Skin epidermis (tissue), 12 donors: ENCODE results near the gene TCAF1.
"Not testable (repeated sequence)": the region's sequence is repeated elsewhere in the genome, so short reads cannot be mapped to it uniquely, and the experiment has no call there.

Source experiments
- H3K27ac ChIP-seq, 21 experiments: fragments of 200-600 bp; sonication (generic) in 11 of 21; one replicate each; pipeline ENCODE4 v1.5.0; 2020; ENCODE audit warnings: mild to moderate bottlenecking in 3 of 21, inconsistent platforms in 2 of 21, moderate library complexity in 2 of 21
- H3K4me3 ChIP-seq, 7 experiments: fragments of 200-600 bp; sonication (generic) in 2 of 7; one replicate each; pipeline ENCODE4 v1.5.0; 2020; ENCODE audit warnings: inconsistent platforms in 2 of 7, mild to moderate bottlenecking in 2 of 7, moderate library complexity in 1 of 7

The TCAF1 gene

GRCh38 chr7:143877098-143877497, 24.9 kb downstream of the TCAF1 start:
- Histone ChIP-seq H3K27ac (no peak overlapping the region), H3K4me3 (no peak overlapping the region)

GRCh38 chr7:143876218-143876617, 25.8 kb downstream of the TCAF1 start:
- Histone ChIP-seq H3K27ac (no peak overlapping the region), H3K4me3 (no peak overlapping the region)

GRCh38 chr7:143873242-143873641, 28.7 kb downstream of the TCAF1 start:
- H3K4me3 ChIP-seq, H3K27ac ChIP-seq: not testable (repeated sequence)

- H3K27ac ChIP-seq, H3K4me3 ChIP-seq: not testable (repeated sequence)
Measured at GRCh38 chr7:143871534-143871933, 30.4 kb downstream of the TCAF1 start.

GRCh38 chr7:143857994-143858393, 44.0 kb downstream of the TCAF1 start:
- not testable (repeated sequence) for H3K4me3 ChIP-seq, H3K27ac ChIP-seq

GRCh38 chr7:143855443-143855842, 46.5 kb downstream of the TCAF1 start:
- not testable (repeated sequence) for H3K4me3 ChIP-seq, H3K27ac ChIP-seq

GRCh38 chr7:143850682-143851081, 51.3 kb downstream of the TCAF1 start:
- Histone ChIP-seq H3K4me3 (no peak overlapping the region), H3K27ac (no peak overlapping the region)

- no peak overlapping the region for H3K27ac ChIP-seq
- H3K4me3 ChIP-seq, result no peak overlapping the region
Measured at GRCh38 chr7:143849785-143850479, 52.0 kb downstream of the TCAF1 start.

- Histone ChIP-seq H3K4me3 (no peak overlapping the region), H3K27ac (no peak overlapping the region)
Measured at GRCh38 chr7:143848192-143848591, 53.8 kb downstream of the TCAF1 start.

- no peak overlapping the region for H3K27ac ChIP-seq
- no peak overlapping the region for H3K4me3 ChIP-seq
Measured at GRCh38 chr7:143846692-143847091, 55.3 kb downstream of the TCAF1 start.

- not testable (repeated sequence) for H3K27ac ChIP-seq, H3K4me3 ChIP-seq
Measured at GRCh38 chr7:143841696-143842095, 60.3 kb downstream of the TCAF1 start.

GRCh38 chr7:143840062-143840461, 61.9 kb downstream of the TCAF1 start:
- H3K4me3 ChIP-seq, result not testable (repeated sequence)

GRCh38 chr7:143837223-143837622, 64.8 kb downstream of the TCAF1 start:
- not testable (repeated sequence) for H3K27ac ChIP-seq
- peak overlapping the region in 6 of 7 experiments; percentile 22 to 39 (median 26) for H3K4me3 ChIP-seq

More at GRCh38 chr7:143840062-143840461, 61.9 kb downstream of the TCAF1 start:
- H3K27ac ChIP-seq, result not testable (repeated sequence)

GRCh38 chr7:143836622-143837021, 65.4 kb downstream of the TCAF1 start:
- H3K27ac ChIP-seq, result peak overlapping the region in 5 of 21 experiments; percentile 59 to 75 (median 62)
- peak overlapping the region; percentile 27 to 46 (median 37) for H3K4me3 ChIP-seq

- Histone ChIP-seq H3K4me3 (peak overlapping the region in 6 of 7 experiments; percentile 30 to 46 (median 38)), H3K27ac (peak overlapping the region in 2 of 21 experiments; percentile 74 to 75)
Measured at GRCh38 chr7:143836088-143836487, 65.9 kb downstream of the TCAF1 start.

- H3K27ac ChIP-seq, H3K4me3 ChIP-seq: not testable (repeated sequence)
Measured at GRCh38 chr7:143826578-143826977, 75.4 kb downstream of the TCAF1 start.

GRCh38 chr7:143824295-143825135, 77.5 kb downstream of the TCAF1 start:
- not testable (repeated sequence) for H3K4me3 ChIP-seq, H3K27ac ChIP-seq

GRCh38 chr7:143823634-143824294, 78.2 kb downstream of the TCAF1 start:
- not testable (repeated sequence) for H3K27ac ChIP-seq, H3K4me3 ChIP-seq

- H3K4me3 ChIP-seq, H3K27ac ChIP-seq: not testable (repeated sequence)
Measured at GRCh38 chr7:143821392-143822277, 80.3 kb downstream of the TCAF1 start.
